Testis (tissue), 2 donors: ENCODE data around the gene NSA2.
"Not testable (repeated sequence)": the region's sequence is repeated elsewhere in the genome, so short reads cannot be mapped to it uniquely, and the experiment has no call there.

ENCODE experiments used
- CTCF ChIP-seq, 3 experiments: fragments of 450-650 bp in 2 of 3; fragments of 200-600 bp in 1 of 3; sonication (generic) in 1 of 3; IDR thresholded peaks; one replicate each; pipeline ENCODE4 v1.5.1; 2016 to 2019; ENCODE audit warnings: antibody characterized with exemption in 3 of 3, mild to moderate bottlenecking in 2 of 3, moderate library complexity in 1 of 3
- POLR2A ChIP-seq: fragments of 450-650 bp; IDR thresholded peaks from one replicate; pipeline ENCODE4 v1.6.1; 2017; ENCODE audit warnings: antibody characterized with exemption, mild to moderate bottlenecking, moderate library complexity

- TF ChIP-seq CTCF (IDR thresholded peaks at IDR 0.05); POLR2A: not testable (repeated sequence)
Observed at GRCh38 chr5:74791669-74792068, 24.6 kb downstream of the NSA2 start.
